HepG2 (cell line): ENCODE data around the gene PYGB. TPM values are rescaled to one million over a fixed set of nuclear protein-coding genes. Genes with fewer than 3 reads are reported as not detected.

Experiments
- AHDC1 ChIP-seq: sonication (generic); formaldehyde crosslinking; IDR thresholded peaks from 2 replicates; pipeline ENCODE4 v1.5.1; 2020; ENCODE audit warnings: mild to moderate bottlenecking, missing genetic modification reagents, borderline replicate concordance
- CCDC6 ChIP-seq: sonication (generic); formaldehyde crosslinking; IDR thresholded peaks from 2 replicates; pipeline ENCODE4 v1.8.1; 2022; ENCODE audit warnings: mild to moderate bottlenecking, missing genetic modification reagents, moderate library complexity
- HCFC1 ChIP-seq: fragments of 150-350 bp; IDR thresholded peaks from 2 replicates; pipeline ENCODE4 v1.6.1; 2014; ENCODE audit warnings: low read depth, low read length
- HES4 ChIP-seq: sonication (generic); formaldehyde crosslinking; IDR thresholded peaks from 2 replicates; pipeline ENCODE4 v1.9.0; 2021; ENCODE audit warnings: mild to moderate bottlenecking, missing genetic modification reagents, borderline replicate concordance
- IRF9 ChIP-seq: sonication (generic); formaldehyde crosslinking; IDR thresholded peaks from 2 replicates; pipeline ENCODE4 v1.8.0; 2022; ENCODE audit warnings: missing genetic modification reagents, mild to moderate bottlenecking, borderline replicate concordance
- KDM5A ChIP-seq: fragments of 200-600 bp; sonication (generic); IDR thresholded peaks from 2 replicates; pipeline ENCODE4 v1.7.0; 2018; ENCODE audit warnings: antibody characterized with exemption, mild to moderate bottlenecking, low read length, borderline replicate concordance
- MATR3 ChIP-seq: sonication (generic); formaldehyde crosslinking; IDR thresholded peaks from 2 replicates; pipeline ENCODE4 v1.4.0; 2020; ENCODE audit warnings: missing genetic modification reagents
- MTERF4 ChIP-seq: sonication (generic); formaldehyde crosslinking; IDR thresholded peaks from 2 replicates; pipeline ENCODE4 v1.8.0; 2023; ENCODE audit warnings: mild to moderate bottlenecking, missing genetic modification reagents
- NFIB ChIP-seq: sonication (generic); formaldehyde crosslinking; IDR thresholded peaks from 2 replicates; pipeline ENCODE4 v1.9.0; 2021; ENCODE audit warnings: missing genetic modification reagents, mild to moderate bottlenecking, borderline replicate concordance
- PITX1 ChIP-seq: sonication (generic); formaldehyde crosslinking; IDR thresholded peaks from 2 replicates; pipeline ENCODE4 v1.5.1; 2020; ENCODE audit warnings: mild to moderate bottlenecking, missing genetic modification reagents
- RBAK ChIP-seq: sonication (generic); formaldehyde crosslinking; IDR thresholded peaks from 2 replicates; pipeline ENCODE4 v1.5.1; 2020; ENCODE audit warnings: mild to moderate bottlenecking, missing genetic modification reagents
- RBM22 ChIP-seq: fragments of 200-400 bp; formaldehyde crosslinking; optimal IDR thresholded peaks from 2 replicates; pipeline ENCODE3; 2017; ENCODE audit warnings: mild to moderate bottlenecking, low read length, moderate library complexity
- REPIN1 ChIP-seq: sonication (generic); formaldehyde crosslinking; IDR thresholded peaks from 2 replicates; pipeline ENCODE4 v1.8.0; 2022; ENCODE audit warnings: missing genetic modification reagents, low read depth, mild to moderate bottlenecking, borderline replicate concordance
- RORA ChIP-seq: sonication (generic); formaldehyde crosslinking; IDR thresholded peaks from 2 replicates; pipeline ENCODE4 v1.5.0; 2020; ENCODE audit warnings: mild to moderate bottlenecking, missing genetic modification reagents, moderate library complexity
- SIN3A ChIP-seq: IDR thresholded peaks from 2 replicates; pipeline ENCODE4 v1.6.1; 2011; ENCODE audit warnings: low read depth, mild to moderate bottlenecking, control low read depth, low read length, borderline replicate concordance
- TBP ChIP-seq: sonication (generic); formaldehyde crosslinking; IDR thresholded peaks from 2 replicates; pipeline ENCODE4 v1.5.0; 2020; ENCODE audit warnings: missing genetic modification reagents
- ZBTB44 ChIP-seq: sonication (generic); formaldehyde crosslinking; IDR thresholded peaks from 2 replicates; pipeline ENCODE4 v1.4.0; 2020; ENCODE audit warnings: missing genetic modification reagents
- ZGPAT ChIP-seq: IDR thresholded peaks from 2 replicates; pipeline ENCODE4 v1.6.1; 2016; ENCODE audit warnings: mild to moderate bottlenecking
- ZNF12 ChIP-seq: sonication (generic); formaldehyde crosslinking; IDR thresholded peaks from 2 replicates; pipeline ENCODE4 v1.5.0; 2020; ENCODE audit warnings: missing genetic modification reagents
- polyA plus RNA-seq, 8 experiments: library from polyadenylated mRNA; depleted of rRNA in 3 of 8; stranded (reverse) in 7 of 8; unstranded in 1 of 8; fragments of >200 nt; fragmentation: Illumina TruSeq in 4 of 8; extraction: Trizol in 4 of 8; gene quantifications; 2 replicates each; pipeline versions ENCODE4 v1.2.1 to v1.2.3, GENCODE V29; 2011 to 2016; ENCODE audit warnings: low read depth in 4 of 8, missing spikeins in 1 of 8, mixed read lengths in 1 of 8; ENCODE audit not compliant: insufficient read depth in 1 of 8
- total RNA-seq, 5 experiments: library from RNA; depleted of rRNA; stranded (reverse); fragments of >200 nt; fragmentation: Illumina TruSeq; extraction: Trizol; gene quantifications; 2 replicates each; pipeline ENCODE4 v1.2.3, GENCODE V29; 2016; ENCODE audit warnings: low read depth in 1 of 5

PYGB gene
- total and polyA plus RNA-seq, 2 of the 13 experiments (the other 11 are each of a cell fraction or from before 2014, with no cell fraction given) = 24.2 to 86.3 TPM

- TF ChIP-seq IRF9 (CRISPR knock-in tag) = peak; percentile 76; the same call in 1 of the 2 replicates
- TF ChIP-seq NFIB (CRISPR knock-in tag) = no peak
- TF ChIP-seq RBAK (CRISPR knock-in tag) = no peak
- peak; percentile 79 for TF ChIP-seq ZGPAT (CRISPR knock-in tag)
- peak; percentile 75 for TF ChIP-seq RBM22
- TF ChIP-seq KDM5A = no peak
- TF ChIP-seq ZNF12 (CRISPR knock-in tag) = peak; percentile 84
- no peak; the same call in 1 of the 2 replicates for TF ChIP-seq MATR3 (CRISPR knock-in tag)
- no peak; the same call in 1 of the 2 replicates for TF ChIP-seq PITX1 (CRISPR knock-in tag)
- TF ChIP-seq HES4 = no peak
- no peak for TF ChIP-seq TBP (CRISPR knock-in tag)
- TF ChIP-seq RORA = no peak
- TF ChIP-seq CCDC6 = no peak
- TF ChIP-seq ZBTB44 (CRISPR knock-in tag) = no peak
- TF ChIP-seq HCFC1 = no peak
- TF ChIP-seq AHDC1 (CRISPR knock-in tag) = no peak
- peak; percentile 92 for TF ChIP-seq REPIN1 (CRISPR knock-in tag)
- TF ChIP-seq SIN3A = peak; percentile 68; the same call in 1 of the 2 replicates
- TF ChIP-seq MTERF4 (CRISPR knock-in tag) = peak; percentile 49; the same call in 1 of the 2 replicates
Measured at GRCh38 chr20:25310268-25310920, 62.5 kb downstream of the PYGB start (continued).
